Activated naive CD4-positive, alpha-beta T cell treated with anti-CD3 and anti-CD28 coated beads, Interleukin-2, amount 50 U/mL, for 24 hours (primary cell): ENCODE data around the gene WLS.
A peak's percentile ranks its signal among the peaks of the same experiment; 100 is the strongest.

ENCODE experiments used
- H3K27ac Mint-ChIP-seq: one replicate; pipeline ENCODE4 v1.8.0; 2021; ENCODE audit warnings: mild to moderate bottlenecking, mixed read lengths
- H3K27me3 Mint-ChIP-seq: one replicate; pipeline ENCODE4 v1.8.0; 2021; ENCODE audit warnings: mixed read lengths
- H3K36me3 Mint-ChIP-seq: one replicate; pipeline ENCODE4 v1.8.0; 2021; ENCODE audit warnings: mixed read lengths
- H3K4me1 Mint-ChIP-seq: one replicate; pipeline ENCODE4 v1.8.0; 2021; ENCODE audit warnings: mixed read lengths
- H3K4me3 Mint-ChIP-seq: one replicate; pipeline ENCODE4 v1.8.0; 2021; ENCODE audit warnings: mild to moderate bottlenecking, mixed read lengths
- H3K9me3 Mint-ChIP-seq: one replicate; pipeline ENCODE4 v1.8.0; 2021; ENCODE audit warnings: mixed read lengths

Gene WLS

GRCh38 chr1:68231627-68232288 is 565 bp downstream of the WLS start:
- no peak overlapping the region for H3K27ac Mint-ChIP-seq
- H3K9me3 Mint-ChIP-seq = no peaks in the 10 kb centered on the region
- peak overlapping the region; percentile 36 for H3K4me3 Mint-ChIP-seq
- H3K36me3 Mint-ChIP-seq = no peaks in the 10 kb centered on the region
- H3K4me1 Mint-ChIP-seq = peaks cover 16% of the 10 kb centered on the region
- H3K27me3 Mint-ChIP-seq = peaks cover 43% of the 10 kb centered on the region

- Mint-ChIP-seq H3K27ac (no peak overlapping the region), H3K4me1 (peaks cover 16% of the 10 kb centered on the region), H3K9me3 (no peaks in the 10 kb centered on the region), H3K4me3 (peak overlapping the region; percentile 11), H3K27me3 (peaks cover 46% of the 10 kb centered on the region), H3K36me3 (no peaks in the 10 kb centered on the region)
Measured at GRCh38 chr1:68230901-68231626, 1.3 kb downstream of the WLS start.

GRCh38 chr1:68230484-68230802 is 1.9 kb downstream of the WLS start:
- Mint-ChIP-seq H3K4me3 (no peak overlapping the region), H3K36me3 (no peaks in the 10 kb centered on the region), H3K4me1 (peaks cover 16% of the 10 kb centered on the region), H3K27me3 (peaks cover 49% of the 10 kb centered on the region), H3K9me3 (no peaks in the 10 kb centered on the region), H3K27ac (no peak overlapping the region)

GRCh38 chr1:68229650-68230483 is 2.5 kb downstream of the WLS start:
- H3K27ac Mint-ChIP-seq = no peak overlapping the region
- H3K27me3 Mint-ChIP-seq = peaks cover 49% of the 10 kb centered on the region
- H3K4me3 Mint-ChIP-seq = no peak overlapping the region
- no peaks in the 10 kb centered on the region for H3K9me3 Mint-ChIP-seq
- peaks cover 16% of the 10 kb centered on the region for H3K4me1 Mint-ChIP-seq
- no peaks in the 10 kb centered on the region for H3K36me3 Mint-ChIP-seq

- H3K4me1 Mint-ChIP-seq = peaks cover 16% of the 10 kb centered on the region
- no peaks in the 10 kb centered on the region for H3K36me3 Mint-ChIP-seq
- H3K9me3 Mint-ChIP-seq = no peaks in the 10 kb centered on the region
- H3K27ac Mint-ChIP-seq = no peak overlapping the region
- H3K27me3 Mint-ChIP-seq = peaks cover 44% of the 10 kb centered on the region
- no peak overlapping the region for H3K4me3 Mint-ChIP-seq
Measured at GRCh38 chr1:68228851-68229250, 3.5 kb downstream of the WLS start.

GRCh38 chr1:68227598-68227997 is 4.7 kb downstream of the WLS start:
- H3K36me3 Mint-ChIP-seq = no peaks in the 10 kb centered on the region
- H3K27me3 Mint-ChIP-seq = peaks cover 34% of the 10 kb centered on the region
- H3K4me3 Mint-ChIP-seq = no peak overlapping the region
- no peaks in the 10 kb centered on the region for H3K9me3 Mint-ChIP-seq
- H3K4me1 Mint-ChIP-seq = peaks cover 9% of the 10 kb centered on the region
- no peak overlapping the region for H3K27ac Mint-ChIP-seq

- Mint-ChIP-seq H3K27ac (no peak overlapping the region), H3K36me3 (no peaks in the 10 kb centered on the region), H3K27me3 (peaks cover 26% of the 10 kb centered on the region), H3K4me1 (peaks cover 2% of the 10 kb centered on the region), H3K9me3 (no peaks in the 10 kb centered on the region), H3K4me3 (no peak overlapping the region)
Measured at GRCh38 chr1:68225781-68226180, 6.5 kb downstream of the WLS start.

GRCh38 chr1:68223687-68224086 is 8.6 kb downstream of the WLS start:
- Mint-ChIP-seq H3K27me3 (peaks cover 10% of the 10 kb centered on the region), H3K4me3 (no peak overlapping the region), H3K9me3 (no peaks in the 10 kb centered on the region), H3K36me3 (no peaks in the 10 kb centered on the region), H3K4me1 (no peaks in the 10 kb centered on the region), H3K27ac (no peak overlapping the region)

GRCh38 chr1:68221980-68222373 is 10.3 kb downstream of the WLS start:
- H3K27ac Mint-ChIP-seq = no peak overlapping the region
- H3K9me3 Mint-ChIP-seq = no peaks in the 10 kb centered on the region
- peaks cover 9% of the 10 kb centered on the region for H3K27me3 Mint-ChIP-seq
- H3K4me1 Mint-ChIP-seq = no peaks in the 10 kb centered on the region
- no peak overlapping the region for H3K4me3 Mint-ChIP-seq
- no peaks in the 10 kb centered on the region for H3K36me3 Mint-ChIP-seq

GRCh38 chr1:68221001-68221979 is 11.0 kb downstream of the WLS start:
- no peaks in the 10 kb centered on the region for H3K36me3 Mint-ChIP-seq
- H3K4me3 Mint-ChIP-seq = no peak overlapping the region
- no peaks in the 10 kb centered on the region for H3K9me3 Mint-ChIP-seq
- peaks cover 4% of the 10 kb centered on the region for H3K27me3 Mint-ChIP-seq
- no peaks in the 10 kb centered on the region for H3K4me1 Mint-ChIP-seq
- H3K27ac Mint-ChIP-seq = no peak overlapping the region

- Mint-ChIP-seq H3K27me3 (peaks cover 1% of the 10 kb centered on the region), H3K9me3 (no peaks in the 10 kb centered on the region), H3K4me1 (no peaks in the 10 kb centered on the region), H3K4me3 (no peak overlapping the region), H3K27ac (no peak overlapping the region), H3K36me3 (no peaks in the 10 kb centered on the region)
Measured at GRCh38 chr1:68220420-68220819, 11.9 kb downstream of the WLS start.

GRCh38 chr1:68218490-68218889 is 13.8 kb downstream of the WLS start:
- H3K9me3 Mint-ChIP-seq = no peaks in the 10 kb centered on the region
- H3K36me3 Mint-ChIP-seq = no peaks in the 10 kb centered on the region
- H3K27me3 Mint-ChIP-seq = no peaks in the 10 kb centered on the region
- no peaks in the 10 kb centered on the region for H3K4me1 Mint-ChIP-seq
- H3K27ac Mint-ChIP-seq = no peak overlapping the region
- H3K4me3 Mint-ChIP-seq = no peak overlapping the region

- H3K27me3 Mint-ChIP-seq = no peaks in the 10 kb centered on the region
- H3K36me3 Mint-ChIP-seq = no peaks in the 10 kb centered on the region
- no peak overlapping the region for H3K27ac Mint-ChIP-seq
- H3K4me1 Mint-ChIP-seq = no peaks in the 10 kb centered on the region
- H3K9me3 Mint-ChIP-seq = no peaks in the 10 kb centered on the region
- H3K4me3 Mint-ChIP-seq = no peak overlapping the region
Measured at GRCh38 chr1:68217618-68218017, 14.7 kb downstream of the WLS start.

GRCh38 chr1:68217060-68217554 is 15.2 kb downstream of the WLS start:
- Mint-ChIP-seq H3K27ac (no peak overlapping the region), H3K4me3 (no peak overlapping the region), H3K4me1 (no peaks in the 10 kb centered on the region), H3K36me3 (no peaks in the 10 kb centered on the region), H3K9me3 (no peaks in the 10 kb centered on the region), H3K27me3 (no peaks in the 10 kb centered on the region)
